ENCODE measurements around the gene ARID4B. TPM values are rescaled to one million over a fixed set of nuclear protein-coding genes. Genes with fewer than 3 reads are reported as not detected.

ARID4B gene
- total RNA-seq, 2 experiments from 2014 or later: 28.7 to 44.9 TPM

- H4K20me1 ChIP-seq (ENCODE audit: insufficient read depth, low read length): no peaks in the 10 kb centered on the region
- H3K9me3 ChIP-seq (ENCODE audit: low read length): no peaks in the 10 kb centered on the region
- no peaks in the 10 kb centered on the region; the same call in 1 of the 2 replicates for H3K79me2 ChIP-seq (ENCODE audit: insufficient read depth, low read depth, low read length)
- BruUV-seq (replicated peaks): no TSS peak
- TF ChIP-seq EZH2phosphoT487 (IDR thresholded peaks at IDR 0.05; ENCODE audit: borderline replicate concordance, low read depth, low read length) (no peak), CTCF (conservative IDR thresholded peaks at IDR 0.05; ENCODE audit: low read length) (no peak)
- H3K27ac ChIP-seq (ENCODE audit: low read depth, low read length, poor library complexity, severe bottlenecking): no peak overlapping the region
- no peak overlapping the region for H3K4me2 ChIP-seq (ENCODE audit: low read length)
- no peak overlapping the region for H2AFZ ChIP-seq (ENCODE audit: low read length)
- intact Hi-C loops (cut with micrococcal nuclease; ENCODE audit: unreplicated experiment): no loop called here
- H3K4me3 ChIP-seq (ENCODE audit: low read depth, low read length, poor library complexity, severe bottlenecking): no peak overlapping the region
- H3K36me3 ChIP-seq (ENCODE audit: insufficient read depth, low read length): peaks cover 63% of the 10 kb centered on the region
- CTCF ChIA-PET (ENCODE audit: unreplicated experiment): no interaction called here
- no peak for DNase-seq (ENCODE audit: low spot score)
- no peaks in the 10 kb centered on the region for H3K9me2 ChIP-seq (ENCODE audit: insufficient read depth, low read length)
- H3K4me1 ChIP-seq (ENCODE audit: insufficient read depth, low read length, poor library complexity, severe bottlenecking): no peaks in the 10 kb centered on the region
- POLR2A ChIA-PET: interaction anchor here (0.7 to 1.2 kb wide), 3 partner anchors 14 to 119 kb away, joined by 3 to 4 read pairs (median 3); no protein-coding TSS in a partner anchor
Measured at GRCh38 chr1:235211517-235211916, 116.5 kb downstream of the ARID4B start.

- no peaks in the 10 kb centered on the region for H3K79me2 ChIP-seq (ENCODE audit: insufficient read depth, low read depth, low read length)
- no peak overlapping the region for H2AFZ ChIP-seq (ENCODE audit: low read length)
- peaks cover 58% of the 10 kb centered on the region for H3K36me3 ChIP-seq (ENCODE audit: insufficient read depth, low read length)
- no peaks in the 10 kb centered on the region for H4K20me1 ChIP-seq (ENCODE audit: insufficient read depth, low read length)
- no peak overlapping the region for H3K27ac ChIP-seq (ENCODE audit: low read depth, low read length, poor library complexity, severe bottlenecking)
- POLR2A ChIA-PET: interaction anchor here (1.0 kb wide), 1 partner anchor 19 kb away, joined by 3 read pairs; no protein-coding TSS in a partner anchor
- TF ChIP-seq CTCF (conservative IDR thresholded peaks at IDR 0.05; ENCODE audit: low read length) (no peak), EZH2phosphoT487 (IDR thresholded peaks at IDR 0.05; ENCODE audit: borderline replicate concordance, low read depth, low read length) (no peak)
- H3K4me1 ChIP-seq (ENCODE audit: insufficient read depth, low read length, poor library complexity, severe bottlenecking): no peaks in the 10 kb centered on the region
- CTCF ChIA-PET (ENCODE audit: unreplicated experiment): interaction anchor here (0.6 kb wide), 1 partner anchor 54 kb away, joined by 5 read pairs; no protein-coding TSS in a partner anchor
- H3K9me2 ChIP-seq (ENCODE audit: insufficient read depth, low read length): no peaks in the 10 kb centered on the region
- intact Hi-C loops (cut with micrococcal nuclease; ENCODE audit: unreplicated experiment): no loop called here
- no peak for DNase-seq (ENCODE audit: low spot score)
- BruUV-seq (replicated peaks): no TSS peak
- H3K9me3 ChIP-seq (ENCODE audit: low read length): no peaks in the 10 kb centered on the region
- no peak overlapping the region for H3K4me2 ChIP-seq (ENCODE audit: low read length)
- no peak overlapping the region for H3K4me3 ChIP-seq (ENCODE audit: low read depth, low read length, poor library complexity, severe bottlenecking)
Measured at GRCh38 chr1:235207209-235207565, 120.8 kb downstream of the ARID4B start.

- H3K36me3 ChIP-seq (ENCODE audit: insufficient read depth, low read length): peaks cover 52% of the 10 kb centered on the region
- H3K79me2 ChIP-seq (ENCODE audit: insufficient read depth, low read depth, low read length): no peaks in the 10 kb centered on the region
- no peaks in the 10 kb centered on the region for H4K20me1 ChIP-seq (ENCODE audit: insufficient read depth, low read length)
- POLR2A ChIA-PET: no interaction called here
- H3K4me3 ChIP-seq (ENCODE audit: low read depth, low read length, poor library complexity, severe bottlenecking): no peak overlapping the region
- H3K27ac ChIP-seq (ENCODE audit: low read depth, low read length, poor library complexity, severe bottlenecking): no peak overlapping the region
- no TSS peak for BruUV-seq (replicated peaks)
- no peak for DNase-seq (ENCODE audit: low spot score)
- CTCF ChIA-PET (ENCODE audit: unreplicated experiment): no interaction called here
- TF ChIP-seq CTCF (conservative IDR thresholded peaks at IDR 0.05; ENCODE audit: low read length) (no peak), EZH2phosphoT487 (IDR thresholded peaks at IDR 0.05; ENCODE audit: borderline replicate concordance, low read depth, low read length) (no peak)
- no peak overlapping the region for H3K4me2 ChIP-seq (ENCODE audit: low read length)
- H3K4me1 ChIP-seq (ENCODE audit: insufficient read depth, low read length, poor library complexity, severe bottlenecking): no peaks in the 10 kb centered on the region
- no peaks in the 10 kb centered on the region for H3K9me2 ChIP-seq (ENCODE audit: insufficient read depth, low read length)
- intact Hi-C loops (cut with micrococcal nuclease; ENCODE audit: unreplicated experiment): no loop called here
- H2AFZ ChIP-seq (ENCODE audit: low read length): no peak overlapping the region
- H3K9me3 ChIP-seq (ENCODE audit: low read length): no peaks in the 10 kb centered on the region
Measured at GRCh38 chr1:235206533-235207208, 121.3 kb downstream of the ARID4B start.
